CD4-positive, alpha-beta T cell (primary cell): ENCODE measurements around the gene SND1. TPM values are rescaled to one million over a fixed set of nuclear protein-coding genes. Genes with fewer than 3 reads are reported as not detected.

Source experiments
- ATAC-seq: fragments of 200-7000 bp; cut with Tn5 transposase; one replicate; pipeline ENCODE4 v1.10.0; 2022; ENCODE audit warnings: mild to moderate bottlenecking; ENCODE audit not compliant: poor library complexity
- CTCF ChIA-PET: fragments of 350-600 bp; sonication (Branson Sonifier 250); formaldehyde crosslinking; loops from one replicate; lab custom pipeline; 2021; ENCODE audit warnings: antibody characterized with exemption, inconsistent platforms; lab: Charles Lee
- POLR2A ChIA-PET: fragments of 350-600 bp; sonication (Branson Sonifier 250); formaldehyde crosslinking; loops from one replicate; lab custom pipeline; 2021; ENCODE audit warnings: antibody characterized with exemption, inconsistent platforms; lab: Charles Lee
- DNase-seq, 14 experiments: peaks; one replicate each; pipeline ENCODE4 v3.0.0-alpha.2; 2013 to 2020; ENCODE audit warnings: mixed read lengths in 2 of 14
- H3K27ac ChIP-seq, 2 donors: one replicate each; pipeline versions ENCODE4 v1.5.1 to v1.7.0; 2013; ENCODE audit warnings: low read length in 2 of 2, low read depth in 1 of 2, mild to moderate bottlenecking in 1 of 2
- H3K27me3 ChIP-seq, 2 experiments: 1 replicate in 1 of 2; 2 replicates in 1 of 2; pipeline versions ENCODE4 v1.6.1 to v1.7.0; 2013; ENCODE audit warnings: low read length in 2 of 2, control low read depth in 1 of 2, mild to moderate bottlenecking in 1 of 2, moderate library complexity in 1 of 2; ENCODE audit not compliant: insufficient read depth in 2 of 2, control insufficient read depth in 1 of 2
- H3K36me3 ChIP-seq: one replicate; pipeline ENCODE4 v1.6.1; 2013; ENCODE audit warnings: low read length, control low read depth; ENCODE audit not compliant: insufficient read depth
- H3K4me1 ChIP-seq: one replicate; pipeline ENCODE4 v1.6.1; 2013; ENCODE audit warnings: low read length, control low read depth; ENCODE audit not compliant: insufficient read depth
- H3K4me3 ChIP-seq: one replicate; pipeline ENCODE4 v1.5.1; 2013; ENCODE audit warnings: mild to moderate bottlenecking, low read length, moderate library complexity
- H3K9me3 ChIP-seq, 2 experiments: 1 replicate in 1 of 2; 2 replicates in 1 of 2; pipeline versions ENCODE4 v1.6.1 to v1.7.0; 2013; ENCODE audit warnings: low read length in 2 of 2, mild to moderate bottlenecking in 2 of 2, control low read depth in 1 of 2, moderate library complexity in 1 of 2; ENCODE audit not compliant: control insufficient read depth in 1 of 2, insufficient read depth in 1 of 2
- H3K27ac Mint-ChIP-seq: one replicate; pipeline ENCODE4 v1.8.0; 2020; ENCODE audit warnings: mixed read lengths
- H3K27me3 Mint-ChIP-seq: one replicate; pipeline ENCODE4 v1.8.0; 2021; ENCODE audit warnings: mixed read lengths
- H3K36me3 Mint-ChIP-seq: one replicate; pipeline ENCODE4 v1.8.0; 2021; ENCODE audit warnings: low read depth, mixed read lengths
- H3K4me1 Mint-ChIP-seq: one replicate; pipeline ENCODE4 v1.8.0; 2021; ENCODE audit warnings: low read depth, mixed read lengths
- H3K4me3 Mint-ChIP-seq: one replicate; pipeline ENCODE4 v1.8.0; 2020; ENCODE audit warnings: mild to moderate bottlenecking, mixed read lengths
- H3K9me3 Mint-ChIP-seq: one replicate; pipeline ENCODE4 v1.8.0; 2020; ENCODE audit warnings: mixed read lengths
- CTCF ChIP-seq: fragments of 200-600 bp; IDR thresholded peaks from one replicate; pipeline ENCODE4 v1.8.0; 2022; ENCODE audit warnings: antibody characterized with exemption, mild to moderate bottlenecking
- intact Hi-C, 2 experiments: fragments of 100-400 bp; cut with DNase I in 1 of 2; cut with micrococcal nuclease in 1 of 2; formaldehyde crosslinking; loops; one replicate each; pipeline versions ENCODE4 v1.15.1 to v1.9.0; 2023 to 2025; cut with DNase I, micrococcal nuclease
- total RNA-seq, 174 experiments: library from RNA in 2 of 174; stranded (reverse) in 2 of 174; gene quantifications; one replicate each; pipeline ENCODE4 v1.2.3 and lab custom pipeline; 2021 to 2026

Gene SND1
- total RNA-seq, 2 experiments from 2014 or later = 104 to 113 TPM

GRCh38 chr7:127766831-127767459 is 115.0 kb downstream of the SND1 start:
- H3K27ac Mint-ChIP-seq = no peak overlapping the region

GRCh38 chr7:127768241-127768640 is 116.2 kb downstream of the SND1 start:
- no peaks in the 10 kb centered on the region for H3K9me3 Mint-ChIP-seq
- no peaks in the 10 kb centered on the region for H3K9me3 ChIP-seq
- H3K27ac ChIP-seq = no peak overlapping the region
- POLR2A ChIA-PET = no interaction called here
- peaks cover 23% of the 10 kb centered on the region for H3K4me1 Mint-ChIP-seq
- CTCF ChIA-PET = no interaction called here
- H3K27me3 ChIP-seq = no peaks in the 10 kb centered on the region
- DNase-seq (no peak), ATAC-seq (no peak)
- H3K4me1 ChIP-seq = no peaks in the 10 kb centered on the region
- H3K36me3 ChIP-seq = no peaks in the 10 kb centered on the region
- H3K4me3 Mint-ChIP-seq = no peak overlapping the region
- no peaks in the 10 kb centered on the region for H3K27me3 Mint-ChIP-seq
- intact Hi-C loops = no loop called here
- peaks cover 9% of the 10 kb centered on the region for H3K36me3 Mint-ChIP-seq
- TF ChIP-seq CTCF = no peak
- no peak overlapping the region for H3K27ac Mint-ChIP-seq
- no peak overlapping the region for H3K4me3 ChIP-seq

More at GRCh38 chr7:127766831-127767459, 115.0 kb downstream of the SND1 start:
- H3K27me3 ChIP-seq = no peaks in the 10 kb centered on the region
- H3K9me3 Mint-ChIP-seq = no peaks in the 10 kb centered on the region
- ATAC-seq (no peak), DNase-seq (peak in 1 of 14 experiments; percentile 37)
- peaks cover 9% of the 10 kb centered on the region for H3K36me3 Mint-ChIP-seq
- no peak overlapping the region for H3K4me3 ChIP-seq
- no peaks in the 10 kb centered on the region for H3K27me3 Mint-ChIP-seq
- no peak overlapping the region for H3K4me3 Mint-ChIP-seq
- no peak for TF ChIP-seq CTCF
- no peaks in the 10 kb centered on the region for H3K36me3 ChIP-seq
- no peak overlapping the region for H3K27ac ChIP-seq
- peaks cover 33% of the 10 kb centered on the region for H3K4me1 Mint-ChIP-seq
- ChIA-PET POLR2A (no interaction called here), CTCF (no interaction called here)
- intact Hi-C loops = no loop called here
- no peaks in the 10 kb centered on the region for H3K4me1 ChIP-seq
- H3K9me3 ChIP-seq = no peaks in the 10 kb centered on the region

GRCh38 chr7:127769137-127769536 is 117.1 kb downstream of the SND1 start:
- ATAC-seq (no peak), DNase-seq (no peak)
- Histone ChIP-seq H3K36me3 (no peaks in the 10 kb centered on the region), H3K27me3 (no peaks in the 10 kb centered on the region), H3K4me1 (no peaks in the 10 kb centered on the region), H3K9me3 (no peaks in the 10 kb centered on the region), H3K27ac (no peak overlapping the region), H3K4me3 (no peak overlapping the region)
- intact Hi-C loops = no loop called here
- no peak for TF ChIP-seq CTCF
- ChIA-PET POLR2A (no interaction called here), CTCF (no interaction called here)
- Mint-ChIP-seq H3K36me3 (peaks cover 9% of the 10 kb centered on the region), H3K9me3 (no peaks in the 10 kb centered on the region), H3K27ac (no peak overlapping the region), H3K4me1 (peaks cover 23% of the 10 kb centered on the region), H3K4me3 (no peak overlapping the region), H3K27me3 (no peaks in the 10 kb centered on the region)
